Measurements from ENCODE around the gene PPAT.
"Not testable (repeated sequence)": the region's sequence is repeated elsewhere in the genome, so short reads cannot be mapped to it uniquely, and the experiment has no call there.

The PPAT gene

DNA sequence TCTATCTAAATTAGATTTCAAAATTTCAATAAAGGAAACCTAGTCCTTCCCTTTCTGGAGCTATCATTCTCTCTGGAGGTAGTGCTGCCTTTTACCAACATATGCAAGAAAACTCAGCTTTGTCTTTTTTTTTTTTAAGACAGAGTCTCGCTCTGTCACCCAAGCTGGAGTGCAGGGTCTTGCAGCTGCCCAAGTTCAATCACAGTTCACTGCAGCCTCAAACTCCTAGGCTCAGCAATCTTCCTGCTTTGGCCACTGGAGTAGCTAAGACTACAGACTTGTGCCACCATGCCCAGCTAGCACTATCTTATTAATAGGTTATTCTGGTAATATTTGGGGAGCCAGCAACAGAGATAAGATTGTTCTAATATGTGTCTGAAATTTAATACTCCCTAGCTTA is 60.5 kb downstream of the PPAT start:
- H3K4me1 ChIP-seq (ENCODE audit: insufficient read depth, low read length), result no peaks in the 10 kb centered on the region
- H3K9ac ChIP-seq (ENCODE audit: low read depth, low read length), result no peak overlapping the region
- 89% methylated on average over 1 of the region's 1 CpG for WGBS
- no peak overlapping the region for H3K27ac ChIP-seq (ENCODE audit: low read depth, low read length)
- no peaks in the 10 kb centered on the region for H3K27me3 ChIP-seq (ENCODE audit: insufficient read depth, low read length)
- no peaks in the 10 kb centered on the region for H3K9me3 ChIP-seq (ENCODE audit: insufficient read depth, low read depth, low read length)
- H3K36me3 ChIP-seq (ENCODE audit: insufficient read depth, low read length), result peaks cover 21% of the 10 kb centered on the region
- no peak overlapping the region for H3K4me3 ChIP-seq (ENCODE audit: low read length)

DNA sequence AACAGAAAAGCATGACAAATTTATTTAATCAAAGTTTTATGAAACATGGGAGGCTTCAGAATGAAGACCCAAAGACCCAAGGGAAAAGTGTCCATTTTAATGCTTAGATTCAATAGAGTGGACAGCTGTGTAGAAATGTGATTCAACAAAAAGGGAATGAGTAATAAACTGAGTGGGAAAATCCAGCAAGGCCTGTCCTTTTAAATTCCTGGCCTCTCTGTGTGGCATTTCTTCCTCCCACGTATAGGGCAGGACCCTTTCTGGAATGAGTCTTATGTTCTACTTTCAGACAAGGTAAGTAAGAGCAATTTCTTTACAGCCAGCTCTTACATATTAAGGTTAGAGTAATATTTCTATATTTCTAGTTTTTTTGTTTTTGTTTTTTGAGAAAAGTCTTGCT is 62.6 kb downstream of the PPAT start:
- H3K9me3 ChIP-seq (ENCODE audit: insufficient read depth, low read depth, low read length), result no peaks in the 10 kb centered on the region
- no peak overlapping the region for H3K4me3 ChIP-seq (ENCODE audit: low read length)
- no peaks in the 10 kb centered on the region for H3K4me1 ChIP-seq (ENCODE audit: insufficient read depth, low read length)
- no peak overlapping the region for H3K9ac ChIP-seq (ENCODE audit: low read depth, low read length)
- H3K36me3 ChIP-seq (ENCODE audit: insufficient read depth, low read length), result peaks cover 25% of the 10 kb centered on the region
- WGBS, result 90% methylated on average over 1 of the region's 1 CpG
- H3K27me3 ChIP-seq (ENCODE audit: insufficient read depth, low read length), result no peaks in the 10 kb centered on the region
- H3K27ac ChIP-seq (ENCODE audit: low read depth, low read length), result no peak overlapping the region

DNA sequence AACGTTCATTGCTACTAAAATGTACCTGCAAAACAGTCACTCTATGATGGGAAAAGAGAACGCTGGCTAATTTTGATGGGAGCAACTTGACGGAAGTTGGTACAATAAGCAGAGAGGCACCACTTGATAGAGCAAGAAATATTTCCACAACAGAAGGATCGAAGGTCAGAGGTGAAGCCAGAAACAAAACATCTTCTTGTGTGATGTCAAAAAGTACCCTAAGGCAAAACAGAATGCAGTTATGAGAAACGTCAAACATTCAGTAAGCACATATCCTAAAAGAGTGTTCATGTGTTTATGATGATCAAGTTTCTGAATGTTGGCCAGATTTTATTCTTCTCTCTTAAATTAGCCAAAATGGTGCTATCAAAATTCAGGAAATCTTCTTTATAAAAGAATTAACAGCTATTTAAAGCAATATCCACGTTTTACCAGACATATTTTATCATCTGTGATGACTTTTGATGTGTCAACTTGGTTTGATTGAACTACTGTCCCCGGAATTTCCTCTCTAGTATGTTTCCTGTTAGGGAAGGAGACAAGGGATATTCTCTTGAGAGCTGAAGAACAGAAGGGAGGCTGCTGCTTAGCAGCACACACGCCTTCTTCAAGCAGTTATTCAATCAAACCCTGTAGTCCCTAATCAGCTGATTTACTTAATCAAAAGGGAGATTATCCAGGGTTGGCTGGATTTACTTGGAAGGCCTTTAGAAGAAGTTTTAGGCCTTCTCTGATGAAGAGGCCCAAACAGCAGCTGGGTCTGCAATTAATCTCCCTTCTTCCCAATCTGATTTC is 63.8 kb downstream of the PPAT start:
- Histone ChIP-seq H3K4me3 (ENCODE audit: low read length) (no peak overlapping the region), H3K27me3 (ENCODE audit: insufficient read depth, low read length) (no peaks in the 10 kb centered on the region), H3K9ac (ENCODE audit: low read depth, low read length) (no peak overlapping the region), H3K4me1 (ENCODE audit: insufficient read depth, low read length) (no peaks in the 10 kb centered on the region), H3K36me3 (ENCODE audit: insufficient read depth, low read length) (peaks cover 25% of the 10 kb centered on the region), H3K27ac (ENCODE audit: low read depth, low read length) (no peak overlapping the region), H3K9me3 (ENCODE audit: insufficient read depth, low read depth, low read length) (no peaks in the 10 kb centered on the region)
- WGBS, result 95% methylated on average over 7 of the region's 8 CpGs

DNA sequence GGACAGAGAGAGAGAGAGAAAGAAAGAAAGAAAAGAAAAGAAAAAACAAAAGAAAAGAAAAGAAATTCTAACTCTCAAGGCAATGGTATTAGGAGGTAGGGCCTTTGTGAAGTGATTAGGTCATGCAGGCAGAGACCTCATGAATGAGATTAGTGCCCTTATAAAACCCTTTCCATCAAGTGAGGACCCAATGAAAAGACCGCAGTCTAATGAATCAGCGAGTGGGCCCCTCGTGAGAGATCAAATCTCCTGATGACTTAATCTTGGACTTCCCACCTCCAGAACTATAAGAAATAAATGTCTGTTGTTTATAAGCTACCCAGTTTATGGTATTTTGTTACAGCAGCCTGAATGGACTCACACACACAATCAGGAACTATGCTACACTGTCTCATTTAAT is 65.0 kb downstream of the PPAT start:
- Histone ChIP-seq H3K9ac (ENCODE audit: low read depth, low read length) (no peak overlapping the region), H3K27ac (ENCODE audit: low read depth, low read length) (no peak overlapping the region), H3K9me3 (ENCODE audit: insufficient read depth, low read depth, low read length) (no peaks in the 10 kb centered on the region), H3K4me3 (ENCODE audit: low read length) (no peak overlapping the region), H3K4me1 (ENCODE audit: insufficient read depth, low read length) (no peaks in the 10 kb centered on the region), H3K27me3 (ENCODE audit: insufficient read depth, low read length) (no peaks in the 10 kb centered on the region), H3K36me3 (ENCODE audit: insufficient read depth, low read length) (peaks cover 22% of the 10 kb centered on the region)
- WGBS, result 97% methylated on average over 3 of the region's 3 CpGs

DNA sequence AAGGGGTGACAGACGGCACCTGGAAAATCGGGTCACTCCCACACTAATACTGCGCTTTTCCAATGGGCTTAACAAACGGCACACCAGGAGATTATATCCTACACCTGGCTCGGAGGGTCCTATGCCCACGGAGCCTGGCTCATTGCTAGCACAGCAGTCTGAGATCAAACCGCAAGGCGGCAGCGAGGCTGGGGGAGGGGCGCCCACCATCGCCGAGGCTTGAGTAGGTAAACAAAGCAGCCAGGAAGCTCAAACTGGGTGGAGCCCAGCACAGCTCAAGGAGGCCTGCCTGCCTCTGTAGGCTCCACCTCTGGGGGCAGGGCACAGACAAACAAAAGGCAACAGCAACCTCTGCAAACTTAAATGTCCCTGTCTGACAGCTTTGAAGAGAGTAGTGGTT is 72.4 kb downstream of the PPAT start:
- H3K9ac ChIP-seq (ENCODE audit: low read depth, low read length); H3K4me1 ChIP-seq (ENCODE audit: insufficient read depth, low read length); H3K27me3 ChIP-seq (ENCODE audit: insufficient read depth, low read length); H3K4me3 ChIP-seq (ENCODE audit: low read length); H3K27ac ChIP-seq (ENCODE audit: low read depth, low read length): not testable (repeated sequence)
- Histone ChIP-seq H3K9me3 (ENCODE audit: insufficient read depth, low read depth, low read length) (peaks cover 27% of the 10 kb centered on the region), H3K36me3 (ENCODE audit: insufficient read depth, low read length) (peaks cover 24% of the 10 kb centered on the region)
- 96% methylated on average over 12 of the region's 12 CpGs for WGBS

DNA sequence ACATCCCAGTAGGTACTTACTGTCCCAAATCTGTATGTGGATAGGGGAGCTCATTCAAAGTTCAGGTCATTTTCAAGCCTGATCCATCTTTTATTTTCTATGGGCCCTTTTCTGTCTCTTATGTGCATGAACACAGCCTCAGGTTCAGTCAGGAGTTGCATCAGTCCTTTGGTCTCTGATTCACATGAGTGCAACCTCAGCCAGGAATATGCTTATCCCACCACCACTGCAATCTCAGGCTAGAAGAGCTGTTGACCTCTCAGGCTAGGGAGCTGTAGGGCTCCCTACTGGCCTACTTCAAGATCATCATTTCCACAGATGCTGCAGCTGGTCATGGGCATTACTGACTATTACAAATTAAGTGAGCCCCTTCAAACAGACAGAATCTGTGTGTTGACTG is 75.3 kb downstream of the PPAT start:
- no peak overlapping the region for H3K9ac ChIP-seq (ENCODE audit: low read depth, low read length)
- no peak overlapping the region for H3K4me3 ChIP-seq (ENCODE audit: low read length)
- no peaks in the 10 kb centered on the region for H3K27me3 ChIP-seq (ENCODE audit: insufficient read depth, low read length)
- peaks cover 29% of the 10 kb centered on the region for H3K36me3 ChIP-seq (ENCODE audit: insufficient read depth, low read length)
- H3K27ac ChIP-seq (ENCODE audit: low read depth, low read length), result no peak overlapping the region
- H3K9me3 ChIP-seq (ENCODE audit: insufficient read depth, low read depth, low read length), result peaks cover 27% of the 10 kb centered on the region
- H3K4me1 ChIP-seq (ENCODE audit: insufficient read depth, low read length), result no peaks in the 10 kb centered on the region

DNA sequence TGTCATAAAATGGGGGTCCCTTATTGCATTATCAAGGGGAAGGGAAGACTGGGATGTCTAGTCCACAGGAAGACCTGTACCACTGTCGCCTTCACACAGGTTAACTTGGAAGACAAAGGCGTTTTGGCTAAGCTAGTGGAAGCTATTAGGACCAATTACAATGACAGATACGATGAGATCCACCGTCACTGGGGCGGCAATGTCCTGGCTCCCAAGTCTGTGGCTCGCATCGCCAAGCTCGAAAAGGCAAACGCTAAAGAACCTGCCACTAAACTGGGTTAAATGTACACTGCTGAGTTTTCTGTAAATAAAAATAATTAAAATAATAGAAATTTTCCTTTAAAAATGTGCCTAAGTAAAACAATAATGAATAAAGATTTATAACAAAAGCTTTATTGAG is 78.8 kb downstream of the PPAT start:
- no peak overlapping the region for H3K27ac ChIP-seq (ENCODE audit: low read depth, low read length)
- no peak overlapping the region for H3K4me3 ChIP-seq (ENCODE audit: low read length)
- H3K36me3 ChIP-seq (ENCODE audit: insufficient read depth, low read length), result peaks cover 45% of the 10 kb centered on the region
- H3K9me3 ChIP-seq (ENCODE audit: insufficient read depth, low read depth, low read length), result peaks cover 10% of the 10 kb centered on the region
- H3K4me1 ChIP-seq (ENCODE audit: insufficient read depth, low read length), result no peaks in the 10 kb centered on the region
- no peaks in the 10 kb centered on the region for H3K27me3 ChIP-seq (ENCODE audit: insufficient read depth, low read length)
- whole genome bisulfite sequencing, result 97% methylated on average over 9 of the region's 9 CpGs
- H3K9ac ChIP-seq (ENCODE audit: low read depth, low read length), result no peak overlapping the region

DNA sequence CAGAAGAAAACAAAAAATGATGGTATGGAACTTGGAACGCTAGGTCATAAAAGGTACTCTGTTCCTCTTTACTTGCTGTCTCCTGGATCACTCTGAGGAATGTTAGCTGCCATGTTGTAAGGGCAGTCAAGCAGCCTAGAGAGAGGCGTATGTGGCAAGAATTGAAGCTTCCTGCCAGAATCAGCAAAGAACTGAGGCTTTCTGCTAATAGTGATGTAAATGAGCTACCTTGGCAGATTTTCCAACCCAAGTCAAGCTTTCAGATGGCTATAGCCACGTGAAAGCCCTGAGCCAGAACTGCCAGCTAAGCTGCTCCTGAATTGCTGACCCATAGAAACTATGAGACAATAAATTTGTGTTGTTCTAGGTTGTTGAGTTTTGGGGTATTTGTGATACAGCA is 86.8 kb downstream of the PPAT start:
- H3K4me3 ChIP-seq (ENCODE audit: low read length), result no peak overlapping the region
- H3K27me3 ChIP-seq (ENCODE audit: insufficient read depth, low read length), result no peaks in the 10 kb centered on the region
- peaks cover 14% of the 10 kb centered on the region for H3K36me3 ChIP-seq (ENCODE audit: insufficient read depth, low read length)
- WGBS, result 70% methylated on average over 3 of the region's 3 CpGs
- no peak overlapping the region for H3K9ac ChIP-seq (ENCODE audit: low read depth, low read length)
- H3K4me1 ChIP-seq (ENCODE audit: insufficient read depth, low read length), result no peaks in the 10 kb centered on the region; the same call in 1 of the 2 replicates
- no peaks in the 10 kb centered on the region for H3K9me3 ChIP-seq (ENCODE audit: insufficient read depth, low read depth, low read length)
- no peak overlapping the region for H3K27ac ChIP-seq (ENCODE audit: low read depth, low read length)

DNA sequence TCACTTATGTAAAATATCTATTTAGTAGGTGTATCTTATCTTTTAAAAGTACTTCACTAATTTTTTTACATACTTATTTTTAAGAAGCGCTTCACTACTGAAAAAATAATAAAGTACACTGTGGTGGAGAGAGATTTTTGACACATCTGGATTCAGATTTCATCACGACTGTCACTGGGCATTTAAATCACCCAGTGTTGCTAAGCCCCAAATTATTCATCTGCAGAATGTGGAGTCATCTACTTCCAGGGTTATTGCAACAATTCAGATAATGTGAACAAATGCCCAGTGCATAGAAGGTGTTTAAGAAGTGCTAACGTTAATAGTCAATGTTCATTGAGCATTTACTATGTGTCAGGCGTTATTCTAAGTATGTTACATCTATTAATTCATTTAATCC is 90.0 kb downstream of the PPAT start:
- H3K9me3 ChIP-seq (ENCODE audit: insufficient read depth, low read depth, low read length), result no peaks in the 10 kb centered on the region
- peaks cover 8% of the 10 kb centered on the region for H3K36me3 ChIP-seq (ENCODE audit: insufficient read depth, low read length)
- H3K27me3 ChIP-seq (ENCODE audit: insufficient read depth, low read length), result no peaks in the 10 kb centered on the region
- 91% methylated on average over 2 of the region's 4 CpGs for WGBS
- H3K27ac ChIP-seq (ENCODE audit: low read depth, low read length), result no peak overlapping the region
- H3K4me1 ChIP-seq (ENCODE audit: insufficient read depth, low read length), result peaks cover 4% of the 10 kb centered on the region; the same call in 1 of the 2 replicates
- H3K9ac ChIP-seq (ENCODE audit: low read depth, low read length), result no peak overlapping the region
- H3K4me3 ChIP-seq (ENCODE audit: low read length), result no peak overlapping the region
